ENCODE results near the gene GALNT18. TPM values are rescaled to one million over a fixed set of nuclear protein-coding genes. Genes with fewer than 3 reads are reported as not detected.

GALNT18 gene
- total RNA-seq, 1 donor from 2014 or later = 39.8 TPM

DNA sequence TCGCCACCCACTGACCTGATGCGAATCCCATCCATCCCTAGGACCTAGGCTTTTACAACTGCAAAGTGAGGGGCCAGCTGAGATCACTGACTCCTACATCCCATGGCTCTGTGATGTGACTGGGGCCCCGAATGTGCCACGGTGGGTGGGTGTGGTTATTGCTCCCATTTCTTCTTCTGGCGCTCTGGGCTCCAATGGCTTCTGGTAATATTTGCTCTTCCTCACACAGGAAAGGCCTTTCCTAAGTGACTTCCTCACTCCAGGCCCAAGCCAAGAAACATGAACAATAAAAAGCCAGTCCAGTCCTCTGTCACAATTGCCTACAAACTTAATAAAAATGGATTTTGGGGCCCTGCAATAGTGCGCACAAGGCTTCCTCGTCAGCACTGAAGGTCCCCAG, 78.1 kb downstream of the GALNT18 start:
- no peak for DNase-seq (ENCODE audit: extremely low spot score, unreplicated experiment)
- TF ChIP-seq, protein P1, sequence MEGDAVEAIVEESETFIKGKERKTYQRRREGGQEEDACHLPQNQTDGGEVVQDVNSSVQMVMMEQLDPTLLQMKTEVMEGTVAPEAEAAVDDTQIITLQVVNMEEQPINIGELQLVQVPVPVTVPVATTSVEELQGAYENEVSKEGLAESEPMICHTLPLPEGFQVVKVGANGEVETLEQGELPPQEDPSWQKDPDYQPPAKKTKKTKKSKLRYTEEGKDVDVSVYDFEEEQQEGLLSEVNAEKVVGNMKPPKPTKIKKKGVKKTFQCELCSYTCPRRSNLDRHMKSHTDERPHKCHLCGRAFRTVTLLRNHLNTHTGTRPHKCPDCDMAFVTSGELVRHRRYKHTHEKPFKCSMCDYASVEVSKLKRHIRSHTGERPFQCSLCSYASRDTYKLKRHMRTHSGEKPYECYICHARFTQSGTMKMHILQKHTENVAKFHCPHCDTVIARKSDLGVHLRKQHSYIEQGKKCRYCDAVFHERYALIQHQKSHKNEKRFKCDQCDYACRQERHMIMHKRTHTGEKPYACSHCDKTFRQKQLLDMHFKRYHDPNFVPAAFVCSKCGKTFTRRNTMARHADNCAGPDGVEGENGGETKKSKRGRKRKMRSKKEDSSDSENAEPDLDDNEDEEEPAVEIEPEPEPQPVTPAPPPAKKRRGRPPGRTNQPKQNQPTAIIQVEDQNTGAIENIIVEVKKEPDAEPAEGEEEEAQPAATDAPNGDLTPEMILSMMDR (IDR thresholded peaks at IDR 0.05) = no peak
- Mint-ChIP-seq H3K36me3 (ENCODE audit: unreplicated experiment) (no peaks in the 10 kb centered on the region), H3K4me3 (ENCODE audit: unreplicated experiment) (no peak overlapping the region), H3K27ac (ENCODE audit: unreplicated experiment) (no peak overlapping the region), H3K27me3 (ENCODE audit: unreplicated experiment) (peaks cover 4% of the 10 kb centered on the region), H3K9me3 (ENCODE audit: unreplicated experiment) (no peaks in the 10 kb centered on the region), H3K4me1 (ENCODE audit: unreplicated experiment) (peaks cover 7% of the 10 kb centered on the region)

DNA sequence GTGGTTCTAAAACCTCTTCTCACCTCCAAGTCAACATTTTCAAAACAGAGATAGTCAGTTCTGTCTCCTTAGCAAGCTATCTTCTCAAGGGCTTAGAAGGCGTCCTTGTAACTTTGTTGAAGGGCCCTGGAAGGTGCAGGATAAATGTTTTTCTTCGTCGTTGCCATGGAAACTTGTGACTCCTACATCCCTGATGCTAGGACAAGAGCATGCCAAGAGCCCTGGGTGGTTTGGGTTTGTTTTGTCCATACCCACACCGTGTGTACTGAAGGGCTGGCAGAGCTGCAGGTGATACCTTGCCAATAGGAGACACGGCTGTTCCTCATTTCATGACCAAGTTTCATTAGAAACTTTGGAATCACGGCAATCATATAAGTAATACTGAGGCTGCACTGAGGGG, 81.6 kb downstream of the GALNT18 start:
- TF ChIP-seq, protein P1 (IDR thresholded peaks at IDR 0.05) = no peak
- peaks cover 34% of the 10 kb centered on the region for H3K4me1 Mint-ChIP-seq (ENCODE audit: unreplicated experiment)

DNA sequence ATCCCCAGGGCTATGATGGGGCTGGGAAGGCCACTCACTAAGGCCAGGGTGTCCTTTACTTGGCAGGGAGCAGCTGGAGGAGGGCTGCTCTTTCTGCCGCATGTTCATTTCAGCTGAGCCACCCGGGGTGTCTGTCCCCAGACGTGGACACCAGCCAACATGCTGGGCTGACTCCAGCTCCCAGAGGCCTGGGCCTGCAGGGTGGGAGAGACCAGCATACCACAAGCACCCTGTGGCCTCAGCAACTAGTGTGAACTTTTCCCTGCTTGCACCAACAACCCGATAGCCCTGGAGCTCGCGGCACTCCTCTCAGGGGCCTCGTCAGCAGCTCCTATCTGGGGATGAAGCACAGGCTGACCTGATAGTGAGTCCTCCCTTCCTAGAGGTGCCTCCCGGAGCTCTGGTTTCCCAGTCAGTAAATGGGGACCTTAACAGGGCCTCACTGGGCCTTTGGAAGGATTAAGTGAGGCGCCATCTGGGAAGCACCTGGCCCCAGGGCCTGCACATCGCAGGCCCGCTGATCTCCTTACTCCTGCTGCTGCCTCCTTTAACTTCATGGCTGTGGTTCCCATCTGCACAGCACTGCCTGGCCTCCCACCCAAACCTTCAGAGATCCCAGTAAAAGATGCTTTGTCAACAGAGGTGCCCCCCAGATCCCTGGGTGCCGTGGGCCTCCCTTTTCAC, 83.4 kb downstream of the GALNT18 start:
- H3K27me3 Mint-ChIP-seq (ENCODE audit: unreplicated experiment) = no peaks in the 10 kb centered on the region
- peaks cover 37% of the 10 kb centered on the region for H3K4me1 Mint-ChIP-seq (ENCODE audit: unreplicated experiment)
- TF ChIP-seq, protein P1 (IDR thresholded peaks at IDR 0.05) = no peak
- H3K4me3 Mint-ChIP-seq (ENCODE audit: unreplicated experiment) = no peak overlapping the region
- DNase-seq (ENCODE audit: extremely low spot score, unreplicated experiment) = no peak
- no peaks in the 10 kb centered on the region for H3K36me3 Mint-ChIP-seq (ENCODE audit: unreplicated experiment)
- H3K27ac Mint-ChIP-seq (ENCODE audit: unreplicated experiment) = no peak overlapping the region
- no peaks in the 10 kb centered on the region for H3K9me3 Mint-ChIP-seq (ENCODE audit: unreplicated experiment)

More for the DNA sequence above, 81.6 kb downstream of the GALNT18 start:
- DNase-seq (ENCODE audit: extremely low spot score, unreplicated experiment) = no peak
- Mint-ChIP-seq H3K27ac (ENCODE audit: unreplicated experiment) (no peak overlapping the region), H3K36me3 (ENCODE audit: unreplicated experiment) (no peaks in the 10 kb centered on the region), H3K27me3 (ENCODE audit: unreplicated experiment) (no peaks in the 10 kb centered on the region), H3K9me3 (ENCODE audit: unreplicated experiment) (no peaks in the 10 kb centered on the region), H3K4me3 (ENCODE audit: unreplicated experiment) (no peak overlapping the region)

DNA sequence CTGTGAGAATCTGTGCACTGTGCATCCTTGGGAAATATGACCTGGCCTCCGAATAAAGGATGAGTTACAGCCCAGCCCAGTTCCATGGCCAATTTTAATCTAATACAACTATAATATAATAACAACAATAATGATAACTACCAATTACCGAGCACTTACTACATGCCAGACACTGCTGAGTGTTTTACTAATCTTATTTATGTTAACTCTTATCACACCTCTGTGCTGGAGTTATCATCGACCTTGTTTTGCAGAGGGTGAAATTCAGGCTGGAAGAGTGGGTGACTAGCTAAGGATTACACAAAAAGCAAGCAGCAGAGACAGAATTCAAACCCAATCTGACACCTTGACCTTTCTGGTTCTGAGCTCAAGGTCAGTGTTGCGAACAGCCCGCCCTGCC, 83.9 kb downstream of the GALNT18 start:
- Mint-ChIP-seq H3K27me3 (ENCODE audit: unreplicated experiment) (no peaks in the 10 kb centered on the region), H3K9me3 (ENCODE audit: unreplicated experiment) (no peaks in the 10 kb centered on the region), H3K4me1 (ENCODE audit: unreplicated experiment) (peaks cover 43% of the 10 kb centered on the region), H3K36me3 (ENCODE audit: unreplicated experiment) (no peaks in the 10 kb centered on the region), H3K4me3 (ENCODE audit: unreplicated experiment) (no peak overlapping the region), H3K27ac (ENCODE audit: unreplicated experiment) (no peak overlapping the region)
- no peak for DNase-seq (ENCODE audit: extremely low spot score, unreplicated experiment)
- TF ChIP-seq, protein P1 (IDR thresholded peaks at IDR 0.05) = no peak

DNA sequence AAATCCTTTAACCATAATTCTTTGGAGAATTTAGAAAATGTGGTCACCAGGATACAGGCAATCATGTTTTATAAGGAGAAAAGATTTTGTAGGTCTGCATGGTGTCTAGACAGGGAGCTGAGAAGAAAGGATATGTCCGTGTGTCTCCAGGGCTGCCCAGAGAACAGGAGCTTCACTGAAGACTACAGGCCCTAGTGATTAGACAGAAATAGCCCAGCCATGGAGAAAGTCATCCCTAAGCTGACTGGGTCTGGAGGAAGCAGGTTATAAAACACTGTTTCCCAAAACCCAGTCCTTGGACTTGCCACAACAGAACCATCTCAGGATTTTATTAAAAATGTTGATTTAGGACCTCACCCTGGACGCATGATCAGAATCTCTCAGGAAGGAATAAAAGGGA, 84.4 kb downstream of the GALNT18 start:
- Mint-ChIP-seq H3K9me3 (ENCODE audit: unreplicated experiment) (no peaks in the 10 kb centered on the region), H3K27me3 (ENCODE audit: unreplicated experiment) (no peaks in the 10 kb centered on the region), H3K36me3 (ENCODE audit: unreplicated experiment) (no peaks in the 10 kb centered on the region), H3K27ac (ENCODE audit: unreplicated experiment) (no peak overlapping the region), H3K4me1 (ENCODE audit: unreplicated experiment) (peaks cover 48% of the 10 kb centered on the region), H3K4me3 (ENCODE audit: unreplicated experiment) (no peak overlapping the region)
- TF ChIP-seq, protein P1 (IDR thresholded peaks at IDR 0.05) = no peak
- DNase-seq (ENCODE audit: extremely low spot score, unreplicated experiment) = no peak
